HCT116 (cell line): ENCODE data around the gene UQCRC1.

Experiments used
- CEBPB ChIP-seq: IDR thresholded peaks from 2 replicates; pipeline ENCODE4 v1.6.1; 2012; ENCODE audit warnings: low read depth
- CTCF ChIP-seq, 3 experiments: fragments of 200-600 bp in 1 of 3; sonication (generic) in 1 of 3; IDR thresholded peaks in 2 of 3; conservative IDR thresholded peaks in 1 of 3; 2 replicates each; pipeline ENCODE4 v1.5.1; 2012 to 2017; ENCODE audit warnings: low read depth in 2 of 3, low read length in 2 of 3, antibody characterized with exemption in 1 of 3, borderline replicate concordance in 1 of 3, control low read depth in 1 of 3, mild to moderate bottlenecking in 1 of 3, mixed read lengths in 1 of 3, mixed run types in 1 of 3, moderate library complexity in 1 of 3; ENCODE audit not compliant: insufficient read depth in 1 of 3
- EZH2 ChIP-seq: fragments of 200-600 bp; sonication (generic); IDR thresholded peaks from 2 replicates; pipeline ENCODE4 v1.6.1; 2017; ENCODE audit warnings: antibody characterized with exemption, mixed run types
- MAX ChIP-seq: IDR thresholded peaks from 2 replicates; pipeline ENCODE4 v1.6.1; 2012
- POLR2A ChIP-seq: IDR thresholded peaks from 2 replicates; pipeline ENCODE4 v1.7.0; 2011; ENCODE audit warnings: borderline replicate concordance; ENCODE audit not compliant: insufficient read depth, insufficient read length; ENCODE audit errors: extremely low read depth
- RAD21 ChIP-seq: IDR thresholded peaks from 2 replicates; pipeline ENCODE4 v1.6.1; 2012; ENCODE audit warnings: low read depth, mild to moderate bottlenecking
- SP1 ChIP-seq: IDR thresholded peaks from 2 replicates; pipeline ENCODE4 v1.6.1; 2012; ENCODE audit warnings: low read depth

GRCh38 chr3:48651771-48652170 is 42.3 kb upstream of the UQCRC1 start:
- no peak for TF ChIP-seq EZH2
- TF ChIP-seq CTCF (IDR thresholded peaks at IDR 0.05 in 2 of 3, conservative IDR thresholded peaks at IDR 0.05 in 1 of 3; ENCODE audit: borderline replicate concordance in 1 of 3, insufficient read depth in 1 of 3, low read depth in 2 of 3, low read length in 2 of 3) = no peak
- no peak for TF ChIP-seq MAX
- TF ChIP-seq CEBPB = no peak
- TF ChIP-seq POLR2A = no peak
- TF ChIP-seq RAD21 = no peak
- no peak for TF ChIP-seq SP1
